Measurements from ENCODE around the gene EXO5. TPM values are rescaled to one million over a fixed set of nuclear protein-coding genes. Genes with fewer than 3 reads are reported as not detected.
A peak's percentile ranks its signal among the peaks of the same experiment; 100 is the strongest.

The EXO5 gene, protein sequence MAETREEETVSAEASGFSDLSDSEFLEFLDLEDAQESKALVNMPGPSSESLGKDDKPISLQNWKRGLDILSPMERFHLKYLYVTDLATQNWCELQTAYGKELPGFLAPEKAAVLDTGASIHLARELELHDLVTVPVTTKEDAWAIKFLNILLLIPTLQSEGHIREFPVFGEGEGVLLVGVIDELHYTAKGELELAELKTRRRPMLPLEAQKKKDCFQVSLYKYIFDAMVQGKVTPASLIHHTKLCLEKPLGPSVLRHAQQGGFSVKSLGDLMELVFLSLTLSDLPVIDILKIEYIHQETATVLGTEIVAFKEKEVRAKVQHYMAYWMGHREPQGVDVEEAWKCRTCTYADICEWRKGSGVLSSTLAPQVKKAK
- total RNA-seq = 1 to 10 TPM; 4.9 to 8.8 (median 8.2) TPM
- long read RNA-seq, donor 1, transcript EXO5-204 (4 exons, 865 nt) = major isoform, 5 of 19 reads
- long read RNA-seq, donor 1, partial matches to known transcripts = 1 of 19 reads
- long read RNA-seq, donor 1, other reads (novel, unspliced or antisense) = 2 of 19 reads
- long read RNA-seq, donor 2, partial matches to known transcripts = 0 of 4 reads
- long read RNA-seq, donor 2, other reads (novel, unspliced or antisense) = 0 of 4 reads

DNA sequence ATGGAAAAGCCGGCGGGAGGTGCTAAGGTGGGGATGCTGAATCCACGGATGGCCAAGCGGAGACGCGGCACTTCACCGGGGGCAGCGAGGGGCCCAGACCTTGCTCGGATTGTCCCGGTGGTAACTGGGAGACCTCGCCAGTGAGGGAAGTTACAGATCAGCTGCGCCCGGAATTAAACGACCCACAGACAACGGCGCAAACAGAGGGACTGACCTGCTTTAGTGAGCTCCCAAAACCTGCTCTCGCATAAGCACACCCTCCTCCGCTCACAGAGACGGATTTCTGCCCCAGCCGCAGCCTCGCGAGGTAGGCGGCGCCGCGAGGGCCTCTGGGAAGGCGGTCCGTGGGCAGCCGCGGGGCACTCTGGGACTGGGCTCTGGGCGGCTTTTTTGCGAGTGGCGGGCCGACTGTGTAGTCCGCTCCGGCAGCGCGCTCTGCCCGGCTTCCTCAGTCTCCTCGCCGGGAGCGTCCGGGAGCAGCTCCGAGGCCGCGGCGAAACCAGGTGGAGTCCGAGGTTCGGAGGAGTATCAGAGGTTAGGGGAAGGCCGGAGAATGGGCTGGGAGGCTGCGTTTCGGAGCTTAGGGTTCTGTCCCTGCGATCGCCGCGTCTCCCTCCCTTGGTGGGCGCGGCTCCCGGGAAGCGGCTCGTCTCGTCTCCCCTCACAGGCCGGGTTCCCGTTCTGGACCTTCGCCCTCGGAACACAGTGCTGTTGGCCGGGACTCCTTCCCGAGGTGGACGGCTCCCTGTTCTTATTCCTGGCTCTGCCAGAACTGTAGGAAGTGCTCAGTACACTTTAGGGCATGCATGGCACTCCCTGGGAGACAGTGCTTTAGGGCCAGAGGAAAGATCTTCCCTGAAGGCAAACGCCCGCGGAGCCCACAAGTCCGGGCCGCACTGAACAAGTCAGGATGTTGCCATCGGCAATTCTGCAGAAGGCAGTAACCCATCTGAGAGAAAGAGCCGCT lies at the start of gene EXO5:
Gene EXO5, plus strand, starts transcription at position 393 of the 967 bp plus-strand sequence. CDS start 5,778 bp downstream, outside the sequence.
- H3K36me3 ChIP-seq (ENCODE audit: low read depth) = no peaks in the 10 kb centered on the region
- H3K4me3 ChIP-seq = peak within 1 kb of the TSS; percentile 52
- peak; percentile 87 to 89 (median 87) for DNase-seq
- H3K4me1 ChIP-seq (ENCODE audit: low read depth) = peaks cover 12% of the 10 kb centered on the region
- intact Hi-C loops (cut with DNase I, micrococcal nuclease) = no loop called here
- ATAC-seq = peak; percentile 99
- H3K9me3 ChIP-seq = peaks cover 44% of the 10 kb centered on the region
- TF ChIP-seq, protein P1, sequence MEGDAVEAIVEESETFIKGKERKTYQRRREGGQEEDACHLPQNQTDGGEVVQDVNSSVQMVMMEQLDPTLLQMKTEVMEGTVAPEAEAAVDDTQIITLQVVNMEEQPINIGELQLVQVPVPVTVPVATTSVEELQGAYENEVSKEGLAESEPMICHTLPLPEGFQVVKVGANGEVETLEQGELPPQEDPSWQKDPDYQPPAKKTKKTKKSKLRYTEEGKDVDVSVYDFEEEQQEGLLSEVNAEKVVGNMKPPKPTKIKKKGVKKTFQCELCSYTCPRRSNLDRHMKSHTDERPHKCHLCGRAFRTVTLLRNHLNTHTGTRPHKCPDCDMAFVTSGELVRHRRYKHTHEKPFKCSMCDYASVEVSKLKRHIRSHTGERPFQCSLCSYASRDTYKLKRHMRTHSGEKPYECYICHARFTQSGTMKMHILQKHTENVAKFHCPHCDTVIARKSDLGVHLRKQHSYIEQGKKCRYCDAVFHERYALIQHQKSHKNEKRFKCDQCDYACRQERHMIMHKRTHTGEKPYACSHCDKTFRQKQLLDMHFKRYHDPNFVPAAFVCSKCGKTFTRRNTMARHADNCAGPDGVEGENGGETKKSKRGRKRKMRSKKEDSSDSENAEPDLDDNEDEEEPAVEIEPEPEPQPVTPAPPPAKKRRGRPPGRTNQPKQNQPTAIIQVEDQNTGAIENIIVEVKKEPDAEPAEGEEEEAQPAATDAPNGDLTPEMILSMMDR (IDR thresholded peaks at IDR 0.05) = no peak

DNA sequence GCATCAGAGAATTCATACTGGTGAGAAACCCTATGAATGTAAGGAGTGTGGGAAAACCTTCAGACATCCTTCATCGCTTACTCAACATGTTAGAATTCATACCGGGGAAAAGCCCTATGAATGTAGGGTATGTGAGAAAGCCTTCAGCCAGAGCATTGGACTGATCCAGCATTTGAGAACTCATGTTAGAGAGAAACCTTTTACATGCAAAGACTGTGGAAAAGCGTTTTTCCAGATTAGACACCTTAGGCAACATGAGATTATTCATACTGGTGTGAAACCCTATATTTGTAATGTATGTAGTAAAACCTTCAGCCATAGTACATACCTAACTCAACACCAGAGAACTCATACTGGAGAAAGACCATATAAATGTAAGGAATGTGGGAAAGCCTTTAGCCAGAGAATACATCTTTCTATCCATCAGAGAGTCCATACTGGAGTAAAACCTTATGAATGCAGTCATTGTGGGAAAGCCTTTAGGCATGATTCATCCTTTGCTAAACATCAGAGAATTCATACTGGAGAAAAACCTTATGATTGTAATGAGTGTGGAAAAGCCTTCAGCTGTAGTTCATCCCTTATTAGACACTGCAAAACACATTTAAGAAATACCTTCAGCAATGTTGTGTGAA lies 45.5 kb upstream of the EXO5 start:
- Histone ChIP-seq H3K36me3 (ENCODE audit: low read depth) (no peaks in the 10 kb centered on the region), H3K4me3 (no peak overlapping the region), H3K9me3 (peaks cover 100% of the 10 kb centered on the region), H3K4me1 (ENCODE audit: low read depth) (no peaks in the 10 kb centered on the region)
- TF ChIP-seq, protein P1 (IDR thresholded peaks at IDR 0.05) = no peak
- ATAC-seq = no peak
- intact Hi-C loops (cut with DNase I, micrococcal nuclease) = no loop called here
- no peak for DNase-seq

DNA sequence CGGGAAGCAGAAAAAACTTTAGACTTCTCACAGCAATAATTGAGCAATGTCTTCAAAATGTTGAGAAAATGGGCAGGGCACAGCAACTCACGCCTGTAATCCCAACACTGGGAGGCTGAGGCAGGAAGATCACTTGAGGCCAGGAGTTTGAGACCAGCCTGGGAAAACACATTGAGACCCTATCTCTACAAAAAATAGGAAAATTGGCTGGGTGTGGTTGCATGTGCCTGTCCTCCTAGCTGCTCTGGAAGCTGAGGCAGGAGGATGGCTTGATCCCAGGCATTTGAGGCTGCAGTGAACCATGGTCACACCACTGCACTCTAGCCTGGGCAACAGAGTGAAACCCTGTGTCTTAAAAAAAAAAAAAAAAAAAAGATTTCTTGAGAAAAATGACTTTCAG lies 39.2 kb upstream of the EXO5 start:
- intact Hi-C loops (cut with DNase I, micrococcal nuclease) = no loop called here
- DNase-seq (no peak), ATAC-seq (no peak)
- no peaks in the 10 kb centered on the region for H3K4me1 ChIP-seq (ENCODE audit: low read depth)
- peaks cover 72% of the 10 kb centered on the region for H3K9me3 ChIP-seq
- H3K4me3 ChIP-seq = no peak overlapping the region
- TF ChIP-seq, protein P1 (IDR thresholded peaks at IDR 0.05) = no peak
- no peaks in the 10 kb centered on the region for H3K36me3 ChIP-seq (ENCODE audit: low read depth)

DNA sequence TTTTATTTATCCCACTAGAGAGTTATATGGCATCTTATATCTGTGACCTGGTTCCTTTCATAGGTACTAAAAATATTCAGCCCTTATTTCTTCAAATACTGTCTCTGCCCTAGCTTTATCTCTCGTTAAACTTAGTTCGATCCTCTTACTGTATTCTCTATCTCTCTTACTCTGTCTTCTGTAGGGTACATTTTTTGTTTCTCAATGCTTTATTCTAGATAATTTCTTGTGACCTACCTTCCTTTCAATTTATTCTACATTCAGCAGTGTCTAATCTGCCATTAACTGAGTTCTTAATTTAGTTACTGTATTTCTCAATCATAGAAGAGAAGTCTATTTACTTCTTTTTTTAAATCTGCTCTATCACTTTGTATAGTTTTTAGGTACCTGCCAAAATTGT lies 33.3 kb upstream of the EXO5 start:
- Histone ChIP-seq H3K4me1 (ENCODE audit: low read depth) (peaks cover 6% of the 10 kb centered on the region), H3K4me3 (no peak overlapping the region), H3K9me3 (peaks cover 28% of the 10 kb centered on the region), H3K36me3 (ENCODE audit: low read depth) (no peaks in the 10 kb centered on the region)
- TF ChIP-seq, protein P1 (IDR thresholded peaks at IDR 0.05) = no peak
- no peak for ATAC-seq
- intact Hi-C loops (cut with DNase I, micrococcal nuclease) = no loop called here
- DNase-seq = no peak
